HEK293T (cell line): ENCODE results near the gene RELT.

ENCODE experiments used
- CTCF ChIA-PET: fragments of 350-600 bp; formaldehyde crosslinking; extraction: SDS; loops from one replicate; lab custom pipeline; 2021; ENCODE audit warnings: antibody characterized with exemption, inconsistent platforms; lab: Yijun Ruan, JAX
- POLR2A ChIA-PET: fragments of 350-600 bp; formaldehyde crosslinking; extraction: SDS; loops from one replicate; lab custom pipeline; 2020; ENCODE audit warnings: antibody characterized with exemption, inconsistent platforms; lab: Yijun Ruan, JAX
- DNase-seq: peaks from one replicate; pipeline ENCODE4 v3.0.0; 2012; ENCODE audit warnings: mixed read lengths; ENCODE audit errors: extremely low spot score
- ARNT ChIP-seq: fragments of 450-650 bp; IDR thresholded peaks from 2 replicates; pipeline ENCODE4 v1.6.1; 2017; ENCODE audit warnings: mild to moderate bottlenecking
- BHLHE40 ChIP-seq: fragments of 450-650 bp; IDR thresholded peaks from 2 replicates; pipeline ENCODE4 v1.6.1; 2016; ENCODE audit warnings: mild to moderate bottlenecking, moderate library complexity, borderline replicate concordance
- CTBP1 ChIP-seq: fragments of 450-650 bp; IDR thresholded peaks from 2 replicates; pipeline ENCODE4 v1.6.1; 2016; ENCODE audit warnings: borderline replicate concordance
- ELF4 ChIP-seq: fragments of 450-650 bp; IDR thresholded peaks from 2 replicates; pipeline ENCODE4 v1.6.1; 2017; ENCODE audit warnings: antibody characterized with exemption
- FOXA1 ChIP-seq: fragments of 450-650 bp; IDR thresholded peaks from 2 replicates; pipeline ENCODE4 v1.6.1; 2016; ENCODE audit warnings: mild to moderate bottlenecking
- FOXK2 ChIP-seq: fragments of 450-650 bp; IDR thresholded peaks from 2 replicates; pipeline ENCODE4 v1.6.1; 2016; ENCODE audit warnings: mild to moderate bottlenecking
- FOXM1 ChIP-seq: fragments of 450-650 bp; IDR thresholded peaks from 2 replicates; pipeline ENCODE4 v1.6.1; 2017; ENCODE audit warnings: mild to moderate bottlenecking, borderline replicate concordance
- HDGF ChIP-seq: fragments of 450-650 bp; IDR thresholded peaks from 2 replicates; pipeline ENCODE4 v1.6.1; 2017; ENCODE audit warnings: antibody characterized with exemption, borderline replicate concordance
- L3MBTL2 ChIP-seq: fragments of 450-650 bp; conservative IDR thresholded peaks from 2 replicates; pipeline ENCODE4 v1.6.1; 2016; ENCODE audit warnings: mild to moderate bottlenecking
- LEF1 ChIP-seq: fragments of 450-650 bp; IDR thresholded peaks from 2 replicates; pipeline ENCODE4 v1.6.1; 2017; ENCODE audit warnings: mild to moderate bottlenecking, borderline replicate concordance
- NFRKB ChIP-seq: fragments of 450-650 bp; IDR thresholded peaks from 2 replicates; pipeline ENCODE4 v1.6.1; 2016; ENCODE audit warnings: mild to moderate bottlenecking, moderate library complexity
- PKNOX1 ChIP-seq: fragments of 450-650 bp; IDR thresholded peaks from 2 replicates; pipeline ENCODE4 v1.6.1; 2016
- SP1 ChIP-seq: fragments of 450-650 bp; IDR thresholded peaks from 2 replicates; pipeline ENCODE4 v1.6.1; 2017
- SUZ12 ChIP-seq: fragments of 450-650 bp; IDR thresholded peaks from 2 replicates; pipeline ENCODE4 v1.6.1; 2016; ENCODE audit warnings: mild to moderate bottlenecking
- TARDBP ChIP-seq: fragments of 450-650 bp; IDR thresholded peaks from 2 replicates; pipeline ENCODE4 v1.6.1; 2016
- ZNF384 ChIP-seq: fragments of 450-650 bp; IDR thresholded peaks from 2 replicates; pipeline ENCODE4 v1.6.1; 2016

Gene RELT

GRCh38 chr11:73409431-73409830, 33.2 kb downstream of the RELT start:
- ChIA-PET POLR2A (no interaction called here), CTCF (no interaction called here)
- DNase-seq = no peak
- TF ChIP-seq HDGF (no peak), FOXA1 (no peak), NFRKB (no peak), ELF4 (no peak), LEF1 (no peak), SP1 (no peak), ZNF384 (no peak), PKNOX1 (no peak), FOXM1 (no peak)

- ChIA-PET POLR2A (no interaction called here), CTCF (no interaction called here)
- TF ChIP-seq LEF1 = no peak
- TF ChIP-seq FOXM1 = no peak
- no peak for TF ChIP-seq ELF4
- no peak for TF ChIP-seq ARNT
- no peak for DNase-seq
Observed at GRCh38 chr11:73410627-73411026, 34.4 kb downstream of the RELT start.

GRCh38 chr11:73411031-73411430, 34.8 kb downstream of the RELT start:
- TF ChIP-seq ELF4 (no peak), FOXM1 (no peak), FOXA1 (no peak), ARNT (no peak), FOXK2 (no peak), CTBP1 (no peak), HDGF (no peak), L3MBTL2 (no peak), ZNF384 (no peak), NFRKB (no peak), PKNOX1 (no peak), SUZ12 (no peak), BHLHE40 (no peak)
- ChIA-PET CTCF (no interaction called here), POLR2A (no interaction called here)
- no peak for DNase-seq

GRCh38 chr11:73412308-73412707, 36.1 kb downstream of the RELT start:
- no peak for DNase-seq
- ChIA-PET CTCF (no interaction called here), POLR2A (no interaction called here)
- TF ChIP-seq ARNT (no peak), FOXK2 (no peak), TARDBP (no peak), SP1 (no peak), HDGF (no peak), ZNF384 (no peak), ELF4 (no peak), PKNOX1 (no peak), L3MBTL2 (no peak)

- CTCF ChIA-PET = no interaction called here
- no peak for DNase-seq
- POLR2A ChIA-PET = no interaction called here
- TF ChIP-seq ELF4 = no peak
- no peak for TF ChIP-seq FOXK2
- TF ChIP-seq BHLHE40 = no peak
- no peak for TF ChIP-seq NFRKB
- TF ChIP-seq ZNF384 = no peak
- TF ChIP-seq HDGF = no peak
- no peak for TF ChIP-seq PKNOX1
- TF ChIP-seq L3MBTL2 = no peak
- no peak for TF ChIP-seq FOXA1
- TF ChIP-seq CTBP1 = no peak
- no peak for TF ChIP-seq SUZ12
- TF ChIP-seq TARDBP = no peak
- TF ChIP-seq FOXM1 = no peak
- no peak for TF ChIP-seq LEF1
- TF ChIP-seq ARNT = no peak
- TF ChIP-seq SP1 = no peak
Observed at GRCh38 chr11:73413256-73413655, 37.1 kb downstream of the RELT start.

- POLR2A ChIA-PET = interaction anchor here (0.5 to 0.9 kb wide), 2 partner anchors 8 to 178 kb away, joined by 3 to 5 read pairs; no protein-coding TSS in a partner anchor
- no peak for DNase-seq
- TF ChIP-seq FOXA1 = no peak
- no peak for TF ChIP-seq TARDBP
- no peak for TF ChIP-seq PKNOX1
- TF ChIP-seq HDGF = no peak
- no peak for TF ChIP-seq SUZ12
- CTCF ChIA-PET = interaction anchor here (0.8 kb wide), 1 partner anchor 64 kb away, joined by 3 read pairs; no protein-coding TSS in a partner anchor
Observed at GRCh38 chr11:73414977-73415651, 38.9 kb downstream of the RELT start.
